GM11168 (cell line): ENCODE results near the gene USO1.
"Not testable (repeated sequence)": the region's sequence is repeated elsewhere in the genome, so short reads cannot be mapped to it uniquely, and the experiment has no call there.

Experiments used
- in situ Hi-C: fragments of 300-500 bp; cut with MboI; formaldehyde crosslinking; loops from one replicate; pipeline ENCODE4 v1.12.0; 2022; ENCODE audit warnings: low sequenced_read_pairs; ENCODE audit not compliant: unreplicated experiment

Gene USO1

GRCh38 chr4:75745721-75746199, 21.4 kb downstream of the USO1 start:
- in situ Hi-C loops: no loop called here

GRCh38 chr4:75752637-75753036, 28.3 kb downstream of the USO1 start:
- in situ Hi-C loops: no loop called here

- in situ Hi-C loops: no loop called here
Measured at GRCh38 chr4:75769036-75769435, 44.7 kb downstream of the USO1 start.

- in situ Hi-C loops: no loop called here
Measured at GRCh38 chr4:75771607-75772006, 47.2 kb downstream of the USO1 start.

- in situ Hi-C loops: no loop called here
Measured at GRCh38 chr4:75777589-75777988, 53.2 kb downstream of the USO1 start.

GRCh38 chr4:75779105-75779757, 54.9 kb downstream of the USO1 start:
- in situ Hi-C loops: no loop called here

- in situ Hi-C loops: no loop called here
Measured at GRCh38 chr4:75781305-75781704, 56.9 kb downstream of the USO1 start.

GRCh38 chr4:75786526-75786925, 62.1 kb downstream of the USO1 start:
- in situ Hi-C loops: no loop called here

- in situ Hi-C loops: no loop called here
Measured at GRCh38 chr4:75786938-75787337, 62.6 kb downstream of the USO1 start.

GRCh38 chr4:75790024-75790423, 65.6 kb downstream of the USO1 start:
- in situ Hi-C loops: no loop called here

- in situ Hi-C loops: no loop called here
Measured at GRCh38 chr4:75800972-75801371, 76.6 kb downstream of the USO1 start.

- in situ Hi-C loops: not testable (repeated sequence)
Measured at GRCh38 chr4:75806035-75806434, 81.7 kb downstream of the USO1 start.

GRCh38 chr4:75817901-75818300, 93.5 kb downstream of the USO1 start:
- in situ Hi-C loops: no loop called here

- in situ Hi-C loops: no loop called here
Measured at GRCh38 chr4:75819121-75819520, 94.7 kb downstream of the USO1 start.

- in situ Hi-C loops: no loop called here
Measured at GRCh38 chr4:75820197-75820596, 95.8 kb downstream of the USO1 start.

- in situ Hi-C loops: no loop called here
Measured at GRCh38 chr4:75820676-75821075, 96.3 kb downstream of the USO1 start.

- in situ Hi-C loops: no loop called here
Measured at GRCh38 chr4:75821216-75821615, 96.8 kb downstream of the USO1 start.

GRCh38 chr4:75821966-75822365, 97.6 kb downstream of the USO1 start:
- in situ Hi-C loops: no loop called here

GRCh38 chr4:75822416-75822815, 98.0 kb downstream of the USO1 start:
- in situ Hi-C loops: no loop called here

- in situ Hi-C loops: no loop called here
Measured at GRCh38 chr4:75823812-75824211, 99.4 kb downstream of the USO1 start.

GRCh38 chr4:75830906-75831305, 106.5 kb downstream of the USO1 start:
- in situ Hi-C loops: no loop called here

- in situ Hi-C loops: no loop called here
Measured at GRCh38 chr4:75831856-75832405, 107.6 kb downstream of the USO1 start.
